GM19324 (cell line): ENCODE data around the gene BLM.

Experiments used
- ATAC-seq: cut with Tn5 transposase; IDR thresholded peaks from one replicate; pipeline ENCODE4 v1.9.1; 2021; ENCODE audit warnings: mild to moderate bottlenecking, moderate library complexity; ENCODE audit not compliant: unreplicated experiment, low FRiP score

Gene BLM

GRCh38 chr15:90690585-90690984 lies 26.6 kb upstream of the BLM start:
- no peak for ATAC-seq

DNA sequence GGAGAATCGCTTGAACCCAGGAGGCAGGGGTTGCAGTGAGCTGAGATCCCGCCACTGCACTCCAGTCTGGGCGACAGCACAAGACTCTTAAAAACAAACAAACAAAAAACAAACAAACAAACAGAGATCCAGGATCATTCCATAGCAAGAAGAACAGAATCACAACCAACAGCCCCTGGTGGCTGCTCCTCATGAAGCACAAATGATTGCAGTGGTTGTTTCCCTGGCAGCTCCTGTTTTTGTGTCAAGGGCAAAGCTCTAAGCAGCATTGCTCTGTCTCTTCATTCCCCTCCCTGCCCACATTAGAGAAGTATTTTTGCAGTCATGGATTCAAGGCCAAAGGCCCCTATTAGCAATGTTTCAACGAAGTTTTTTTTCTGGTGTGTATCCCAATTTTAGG lies 25.8 kb upstream of the BLM start:
- no peak for ATAC-seq

DNA sequence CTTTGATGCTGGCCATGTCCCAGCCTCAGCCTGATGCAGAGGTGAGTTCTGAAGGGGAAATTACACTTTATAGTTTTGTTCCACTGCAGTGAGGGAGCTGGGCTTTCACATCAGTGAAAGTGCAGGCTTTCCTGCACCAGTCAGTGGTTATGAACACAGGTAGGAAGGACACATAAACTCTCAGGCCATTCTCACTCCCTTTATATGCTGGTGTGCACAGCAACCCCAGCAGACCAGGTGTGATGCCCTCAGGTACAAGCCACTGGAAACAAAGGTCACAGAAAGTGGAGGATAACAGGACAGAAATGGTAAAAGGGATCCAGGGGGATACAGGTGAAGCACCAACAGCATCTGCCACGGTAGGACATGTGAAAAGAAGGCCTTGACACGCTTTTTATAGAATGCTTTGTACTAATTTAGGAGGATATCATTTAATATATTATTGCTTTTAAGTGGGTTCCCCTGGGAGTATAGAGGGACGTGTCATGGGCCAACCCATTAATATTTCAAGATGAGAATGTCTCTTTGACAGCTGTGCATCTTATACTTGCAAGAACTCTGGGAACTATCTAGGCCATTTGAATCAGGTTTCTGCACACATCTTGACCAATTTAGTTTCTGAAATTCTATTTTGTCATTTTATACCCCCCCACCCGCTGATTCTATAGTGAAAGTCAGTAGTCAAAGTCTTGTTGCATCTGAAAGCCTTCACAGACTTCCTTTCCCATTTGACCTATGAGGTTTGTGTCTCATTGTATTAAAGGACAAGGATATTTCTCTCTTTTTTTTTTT lies 25.0 kb upstream of the BLM start:
- no peak for ATAC-seq

DNA sequence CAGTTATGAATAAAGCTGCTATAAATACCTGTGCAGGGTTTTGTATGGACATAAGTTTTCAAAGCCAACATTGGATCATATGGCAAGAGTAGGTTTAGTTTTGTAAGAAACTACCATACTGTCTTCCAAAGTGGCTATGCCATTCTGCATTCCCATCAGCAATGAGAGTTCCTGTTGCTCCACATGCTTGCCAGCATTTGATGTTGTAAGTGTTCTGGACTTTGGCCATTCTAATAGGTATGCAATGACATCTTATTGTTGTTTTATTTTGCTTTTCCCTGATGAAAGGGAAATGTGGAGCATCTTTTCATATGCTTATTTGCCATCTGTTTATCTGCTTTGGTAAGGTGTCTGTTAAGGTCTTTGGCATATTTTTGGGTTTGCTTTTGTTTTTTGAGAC lies 22.2 kb upstream of the BLM start:
- ATAC-seq, result no peak

GRCh38 chr15:90697175-90697574 lies 20.0 kb upstream of the BLM start:
- ATAC-seq, result no peak

- no peak for ATAC-seq
These were observed 18.5 kb upstream of the BLM start for GRCh38 chr15:90698629-90699028.

DNA sequence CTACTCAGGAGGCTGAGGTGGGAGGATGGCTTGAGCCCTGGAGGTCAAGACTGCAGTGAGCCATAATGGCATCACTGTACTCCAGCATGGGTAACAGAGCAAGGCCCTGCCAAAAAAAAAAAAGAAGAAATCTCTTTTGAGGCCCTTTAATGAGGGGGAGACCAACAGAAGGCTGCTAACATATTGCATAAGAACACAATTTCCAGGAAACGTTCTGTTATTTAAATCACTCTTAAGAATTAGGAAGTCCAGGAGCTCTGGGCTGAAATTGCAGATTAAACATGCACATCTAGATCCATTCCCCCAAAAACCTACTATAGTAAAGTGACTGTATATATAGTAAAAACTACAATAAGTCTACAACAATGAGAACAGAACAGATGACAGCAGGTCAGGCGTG lies 16.1 kb upstream of the BLM start:
- ATAC-seq, result no peak

GRCh38 chr15:90701880-90702630 lies 15.1 kb upstream of the BLM start:
- ATAC-seq, result no peak

DNA sequence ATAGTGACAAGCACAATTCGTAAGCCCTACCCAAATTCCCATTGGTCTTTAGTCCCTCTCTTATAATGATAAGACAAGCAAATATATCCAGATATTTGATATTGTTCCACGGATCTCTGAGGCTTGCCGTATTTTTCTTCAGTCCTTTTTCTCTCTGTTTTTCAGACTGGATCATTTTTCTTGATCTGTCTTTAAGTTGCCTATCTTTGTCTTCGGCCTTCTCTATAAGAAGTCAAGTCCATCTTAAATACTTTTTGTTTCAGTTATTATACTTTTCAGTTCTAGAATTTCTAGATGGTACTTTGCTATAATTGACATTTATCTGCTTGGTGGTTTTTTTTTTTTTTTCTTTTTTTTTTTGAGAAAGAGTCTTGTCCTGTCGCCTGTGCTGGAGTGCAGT lies 13.7 kb upstream of the BLM start:
- ATAC-seq, result no peak

GRCh38 chr15:90705212-90705611 lies 11.9 kb upstream of the BLM start:
- no peak for ATAC-seq

GRCh38 chr15:90706394-90707327 lies 10.5 kb upstream of the BLM start:
- no peak for ATAC-seq

- no peak for ATAC-seq
These were observed 9.7 kb upstream of the BLM start for GRCh38 chr15:90707489-90707888.

DNA sequence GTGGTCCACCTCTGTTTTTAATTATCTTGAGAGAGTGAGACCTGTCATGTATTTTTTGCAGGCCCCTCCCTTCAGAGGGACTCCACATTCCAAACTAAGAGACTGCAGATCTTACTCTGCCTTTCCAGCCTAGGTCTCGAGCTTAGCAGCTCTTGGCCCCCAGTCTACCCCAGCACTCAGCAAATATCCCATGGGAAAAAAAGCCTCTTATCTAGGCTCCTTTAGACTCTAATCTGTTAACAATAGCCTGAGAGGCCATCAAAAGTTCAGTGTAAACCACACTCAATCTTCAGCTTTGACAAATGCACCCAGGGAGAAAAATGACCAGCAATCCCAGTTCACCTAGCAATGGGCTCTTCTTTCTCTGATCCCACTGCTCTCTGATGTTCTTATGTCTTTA lies 8.6 kb upstream of the BLM start:
- ATAC-seq, result no peak

GRCh38 chr15:90709278-90709677 lies 7.9 kb upstream of the BLM start:
- no peak for ATAC-seq

- no peak for ATAC-seq
These were observed 6.6 kb upstream of the BLM start for GRCh38 chr15:90710436-90711027.

DNA sequence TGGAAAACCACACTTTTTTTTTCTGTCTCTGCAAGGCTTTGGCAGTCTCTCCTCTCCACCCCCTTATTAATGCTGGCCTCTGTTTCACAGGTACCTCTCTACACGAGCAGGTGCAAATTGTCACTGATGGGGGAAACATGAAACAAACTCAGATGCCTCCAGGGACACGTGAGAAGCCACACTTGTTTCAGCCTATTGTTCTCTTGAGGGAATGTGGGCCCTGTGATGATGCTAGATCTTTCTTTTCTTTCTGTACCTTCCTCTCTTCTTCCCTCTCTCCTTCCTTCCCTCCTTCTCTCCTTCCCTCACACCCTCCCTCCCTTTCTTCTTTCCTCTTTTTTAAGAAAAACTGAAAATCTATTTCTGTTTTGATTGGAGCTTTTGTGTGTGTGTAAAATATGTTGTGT lies 5.7 kb upstream of the BLM start:
- ATAC-seq, result no peak

DNA sequence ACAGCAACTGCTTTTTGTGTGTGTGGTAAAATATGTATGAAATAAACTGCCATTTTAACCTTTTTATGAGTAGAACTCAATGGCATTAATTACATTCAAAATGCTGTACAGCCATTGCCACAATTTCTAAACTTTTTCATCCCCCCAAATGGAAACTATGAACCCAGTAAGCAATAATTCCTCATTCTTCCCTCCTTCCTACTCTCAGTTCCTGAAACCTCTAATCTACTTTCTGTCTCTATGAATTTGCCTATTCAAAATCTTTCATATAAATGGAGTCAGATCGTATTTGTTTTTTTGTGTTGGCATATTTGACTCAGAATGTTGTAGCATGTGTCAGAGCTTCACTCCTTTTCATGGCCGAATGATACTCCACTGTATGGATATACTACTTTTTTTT lies 5.3 kb upstream of the BLM start:
- no peak for ATAC-seq

- ATAC-seq, result no peak
These were observed 4.1 kb upstream of the BLM start for GRCh38 chr15:90713081-90713480.

GRCh38 chr15:90716317-90716975 lies 700 bp upstream of the BLM start:
- no peak for ATAC-seq

DNA sequence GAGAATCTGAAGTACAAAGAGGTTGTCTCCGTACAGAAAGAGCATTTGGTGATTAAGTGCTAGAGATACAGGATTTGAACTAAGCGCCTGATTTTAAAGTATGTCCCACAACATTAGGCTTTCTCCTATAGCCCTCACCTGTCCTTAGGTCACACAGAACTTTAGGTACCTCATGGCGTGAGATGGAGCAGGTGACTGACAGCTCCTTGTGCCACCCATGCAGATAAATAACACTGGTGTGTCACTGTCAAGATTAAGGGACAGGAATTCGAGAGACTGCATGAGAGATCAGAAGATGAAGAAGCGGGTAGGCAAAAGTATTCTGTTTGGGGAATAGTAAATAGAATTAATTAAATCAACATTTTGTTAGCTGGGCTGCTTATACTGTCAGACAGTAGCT lies 1.1 kb downstream of the BLM start:
- ATAC-seq, result no peak
